Measurements from ENCODE around the gene GNL2.

DNA sequence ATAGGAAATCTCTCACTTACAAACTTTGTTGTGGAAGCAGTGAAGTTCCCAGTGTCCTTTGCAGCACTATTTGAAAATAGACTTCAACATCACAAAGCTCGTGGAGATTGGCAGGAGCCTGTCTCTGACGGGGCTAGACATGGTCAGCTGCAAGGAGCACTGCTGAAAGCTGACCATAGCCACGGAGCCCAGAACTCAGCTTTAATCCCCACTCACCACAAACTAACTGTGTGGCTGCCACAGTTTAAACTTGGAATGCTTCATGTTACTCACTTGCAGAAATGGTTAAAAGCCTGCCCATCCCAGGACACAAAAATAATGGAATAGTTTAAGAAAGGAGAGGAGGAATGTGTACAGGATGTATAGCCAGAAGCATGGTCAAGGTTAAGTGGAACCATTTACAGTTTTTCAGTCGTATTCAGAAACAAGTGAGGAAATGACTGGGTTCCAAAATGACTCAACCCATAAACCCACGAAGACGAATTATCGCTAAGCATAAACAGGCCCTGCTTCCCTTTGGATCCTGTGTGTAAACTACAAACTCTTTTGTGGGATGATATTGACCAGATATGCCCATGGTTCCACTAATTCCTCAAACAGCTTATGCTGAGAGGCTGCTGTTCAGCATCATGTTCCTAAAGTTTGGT lies 20.8 kb downstream of the GNL2 start:
- TF ChIP-seq, protein P1, sequence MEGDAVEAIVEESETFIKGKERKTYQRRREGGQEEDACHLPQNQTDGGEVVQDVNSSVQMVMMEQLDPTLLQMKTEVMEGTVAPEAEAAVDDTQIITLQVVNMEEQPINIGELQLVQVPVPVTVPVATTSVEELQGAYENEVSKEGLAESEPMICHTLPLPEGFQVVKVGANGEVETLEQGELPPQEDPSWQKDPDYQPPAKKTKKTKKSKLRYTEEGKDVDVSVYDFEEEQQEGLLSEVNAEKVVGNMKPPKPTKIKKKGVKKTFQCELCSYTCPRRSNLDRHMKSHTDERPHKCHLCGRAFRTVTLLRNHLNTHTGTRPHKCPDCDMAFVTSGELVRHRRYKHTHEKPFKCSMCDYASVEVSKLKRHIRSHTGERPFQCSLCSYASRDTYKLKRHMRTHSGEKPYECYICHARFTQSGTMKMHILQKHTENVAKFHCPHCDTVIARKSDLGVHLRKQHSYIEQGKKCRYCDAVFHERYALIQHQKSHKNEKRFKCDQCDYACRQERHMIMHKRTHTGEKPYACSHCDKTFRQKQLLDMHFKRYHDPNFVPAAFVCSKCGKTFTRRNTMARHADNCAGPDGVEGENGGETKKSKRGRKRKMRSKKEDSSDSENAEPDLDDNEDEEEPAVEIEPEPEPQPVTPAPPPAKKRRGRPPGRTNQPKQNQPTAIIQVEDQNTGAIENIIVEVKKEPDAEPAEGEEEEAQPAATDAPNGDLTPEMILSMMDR (IDR thresholded peaks at IDR 0.05) = no peak
- no peak for TF ChIP-seq POLR2A (IDR thresholded peaks at IDR 0.05)

Measured in breast epithelium (tissue), 3 donors.